GM23248 (cell line): Measurements from ENCODE around the gene PGA3. TPM values are rescaled to one million over a fixed set of nuclear protein-coding genes. Genes with fewer than 3 reads are reported as not detected.
"Not testable (repeated sequence)": the region's sequence is repeated elsewhere in the genome, so short reads cannot be mapped to it uniquely, and the experiment has no call there.

Experiments
- DNase-seq: peaks from one replicate; pipeline ENCODE4 v3.0.0-alpha.2; 2015
- H2AFZ ChIP-seq: fragments of 200-600 bp; sonication (generic); 2 replicates; pipeline ENCODE4 v1.6.1; 2016; ENCODE audit warnings: antibody characterized with exemption
- H3F3A ChIP-seq: fragments of 200-600 bp; sonication (generic); 2 replicates; pipeline ENCODE4 v1.6.1; 2016; ENCODE audit warnings: mild to moderate bottlenecking, antibody characterized with exemption, mixed run types; ENCODE audit not compliant: insufficient read depth
- H3K27ac ChIP-seq: fragments of 200-600 bp; sonication (generic); 2 replicates; pipeline ENCODE4 v1.5.1; 2016; ENCODE audit warnings: mild to moderate bottlenecking
- H3K27me3 ChIP-seq: fragments of 200-600 bp; sonication (generic); replicated peaks from 2 replicates; pipeline ENCODE4 v1.6.1; 2016; ENCODE audit warnings: mild to moderate bottlenecking; ENCODE audit not compliant: insufficient read depth
- H3K36me3 ChIP-seq: fragments of 200-600 bp; sonication (generic); 2 replicates; pipeline ENCODE4 v1.6.1; 2016; ENCODE audit warnings: low read depth, mild to moderate bottlenecking
- H3K4me1 ChIP-seq: fragments of 200-600 bp; sonication (generic); 2 replicates; pipeline ENCODE4 v1.6.1; 2016; ENCODE audit warnings: mild to moderate bottlenecking; ENCODE audit not compliant: insufficient read depth
- H3K4me2 ChIP-seq: fragments of 200-600 bp; sonication (generic); one replicate; pipeline ENCODE4 v1.6.1; 2016; ENCODE audit warnings: mild to moderate bottlenecking; ENCODE audit not compliant: unreplicated experiment
- H3K4me3 ChIP-seq: fragments of 200-600 bp; sonication (generic); 2 replicates; pipeline ENCODE4 v1.5.1; 2016; ENCODE audit warnings: mild to moderate bottlenecking
- H3K79me2 ChIP-seq: fragments of 200-600 bp; sonication (generic); 2 replicates; pipeline ENCODE4 v1.6.1; 2016; ENCODE audit warnings: mild to moderate bottlenecking; ENCODE audit not compliant: insufficient read depth
- H3K9ac ChIP-seq: fragments of 200-600 bp; sonication (generic); 2 replicates; pipeline ENCODE4 v1.6.1; 2016; ENCODE audit warnings: mild to moderate bottlenecking
- H3K9me2 ChIP-seq: fragments of 200-600 bp; sonication (generic); 2 replicates; pipeline ENCODE4 v1.6.1; 2016; ENCODE audit warnings: mixed run types, mild to moderate bottlenecking, moderate library complexity; ENCODE audit not compliant: insufficient read depth
- H3K9me3 ChIP-seq: fragments of 200-600 bp; sonication (generic); one replicate; pipeline ENCODE4 v1.6.1; 2017; ENCODE audit warnings: low read depth
- H4K20me1 ChIP-seq: fragments of 200-600 bp; sonication (generic); 2 replicates; pipeline ENCODE4 v1.6.0; 2016; ENCODE audit not compliant: insufficient read depth
- WGBS, 2 experiments: methylation state at CpG; one replicate each; pipeline ENCODE4 v1.1.6; 2015 to 2017; ENCODE audit warnings: low lambda C conversion rate in 2 of 2, low coverage in 1 of 2; ENCODE audit errors: missing lambda C conversion rate in 2 of 2; 5-methylcytosine and 5-hydroxymethylcytosine counted together
- in situ Hi-C: fragments of 300-500 bp; cut with MboI; formaldehyde crosslinking; loops from 2 replicates; pipeline ENCODE4 v1.15.0; 2020
- polyA plus RNA-seq: library from polyadenylated mRNA; unstranded; fragments of >200 nt; fragmentation: Nextera tagmentation; extraction: Ambion mirVana; gene quantifications from 2 replicates; pipeline ENCODE4 v1.2.1, GENCODE V29; 2016
- total RNA-seq: library from RNA; depleted of rRNA; stranded (reverse); fragments of >200 nt; shearing (Covaris generic); gene quantifications from 2 replicates; pipeline ENCODE4 v1.2.3, GENCODE V29; 2014

PGA3 gene
- total and polyA plus RNA-seq, 2 experiments from 2014 or later: not detected

- H3K4me3 ChIP-seq, in situ Hi-C loops, H3K4me1 ChIP-seq, DNase-seq, H3K9ac ChIP-seq, H3K9me3 ChIP-seq, H3K9me2 ChIP-seq, H3K79me2 ChIP-seq, H3K36me3 ChIP-seq, H3F3A ChIP-seq, H3K27ac ChIP-seq, H3K27me3 ChIP-seq, H2AFZ ChIP-seq, H4K20me1 ChIP-seq, H3K4me2 ChIP-seq: not testable (repeated sequence)
- no CpG with 5 or more reads among the region's 3 CpGs for WGBS, 2 experiments
Measured at GRCh38 chr11:61213711-61214324, 10.5 kb downstream of the PGA3 start.

DNA sequence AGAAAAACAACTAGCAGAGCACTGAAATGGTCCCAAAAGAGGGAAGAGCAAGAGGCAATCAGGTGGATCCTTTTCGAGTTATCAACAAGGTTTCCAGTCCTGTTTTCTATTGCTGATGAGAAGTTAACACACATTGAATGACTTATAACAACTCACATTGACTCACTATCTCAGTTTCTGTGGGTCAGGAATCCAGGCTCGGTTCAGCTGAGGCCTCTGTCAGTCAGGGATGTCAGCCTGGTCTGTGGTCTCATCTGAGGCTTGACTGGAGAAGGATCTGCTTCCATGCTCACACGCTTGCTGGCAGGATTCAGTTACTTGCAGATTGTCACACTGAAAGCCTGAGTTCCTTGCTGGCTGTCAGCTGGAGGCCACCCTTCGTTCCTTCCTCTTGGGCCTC is 15.0 kb downstream of the PGA3 start:
- H3K27ac ChIP-seq, H4K20me1 ChIP-seq, H3K9me2 ChIP-seq, H3K9me3 ChIP-seq, H3F3A ChIP-seq, H3K4me3 ChIP-seq, H3K36me3 ChIP-seq, H3K4me2 ChIP-seq, H3K79me2 ChIP-seq, in situ Hi-C loops, H3K9ac ChIP-seq, H2AFZ ChIP-seq, DNase-seq, H3K27me3 ChIP-seq, H3K4me1 ChIP-seq: not testable (repeated sequence)
- WGBS, 2 experiments: no CpG with 5 or more reads among the region's 4 CpGs

GRCh38 chr11:61219016-61219415 is 15.7 kb downstream of the PGA3 start:
- H3K9me3 ChIP-seq, H3K79me2 ChIP-seq, H3F3A ChIP-seq, H3K9ac ChIP-seq, H3K4me1 ChIP-seq, H4K20me1 ChIP-seq, in situ Hi-C loops, H3K27me3 ChIP-seq, H3K27ac ChIP-seq, H3K4me2 ChIP-seq, H3K9me2 ChIP-seq, DNase-seq, H2AFZ ChIP-seq, H3K36me3 ChIP-seq, H3K4me3 ChIP-seq: not testable (repeated sequence)
- 51 to 63% methylated on average over 5 of the region's 5 CpGs for WGBS, 2 experiments

DNA sequence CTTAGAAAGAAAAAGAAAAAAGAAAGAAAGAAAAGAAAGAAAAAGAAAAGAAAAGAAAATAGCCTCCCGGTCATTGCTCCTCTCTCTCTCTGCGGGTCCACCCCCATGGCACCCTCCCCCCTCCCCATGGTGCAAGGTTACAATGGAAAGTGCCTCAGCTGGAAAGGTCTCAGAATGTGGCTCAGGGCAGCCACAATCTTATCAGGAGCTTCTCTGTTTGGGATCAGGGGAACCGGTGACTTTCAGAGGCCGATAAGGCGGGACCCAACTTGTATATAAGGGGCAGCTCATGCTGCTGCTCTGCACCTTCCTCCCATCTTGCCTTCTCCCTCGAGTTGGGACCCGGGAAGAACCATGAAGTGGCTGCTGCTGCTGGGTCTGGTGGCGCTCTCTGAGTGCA is 18.7 kb downstream of the PGA3 start, which contains the start of gene PGA4:
PGA4 (plus strand) TSS at position 301 of the 400 bp plus-strand sequence; CDS start at position 355, 54 bp downstream.
- H3K4me2 ChIP-seq, H3K4me3 ChIP-seq, H3K27ac ChIP-seq, H3K36me3 ChIP-seq, H3F3A ChIP-seq, H3K4me1 ChIP-seq, DNase-seq, H3K9me2 ChIP-seq, in situ Hi-C loops, H3K9ac ChIP-seq, H2AFZ ChIP-seq, H3K79me2 ChIP-seq, H3K27me3 ChIP-seq, H3K9me3 ChIP-seq, H4K20me1 ChIP-seq: not testable (repeated sequence)
- no CpG with 5 or more reads among the region's 8 CpGs for WGBS, 2 experiments

GRCh38 chr11:61222692-61223091 is 19.4 kb downstream of the PGA3 start:
- H3F3A ChIP-seq, DNase-seq: not testable (repeated sequence)
- no CpG with 5 or more reads among the region's 5 CpGs for WGBS, 2 experiments

DNA sequence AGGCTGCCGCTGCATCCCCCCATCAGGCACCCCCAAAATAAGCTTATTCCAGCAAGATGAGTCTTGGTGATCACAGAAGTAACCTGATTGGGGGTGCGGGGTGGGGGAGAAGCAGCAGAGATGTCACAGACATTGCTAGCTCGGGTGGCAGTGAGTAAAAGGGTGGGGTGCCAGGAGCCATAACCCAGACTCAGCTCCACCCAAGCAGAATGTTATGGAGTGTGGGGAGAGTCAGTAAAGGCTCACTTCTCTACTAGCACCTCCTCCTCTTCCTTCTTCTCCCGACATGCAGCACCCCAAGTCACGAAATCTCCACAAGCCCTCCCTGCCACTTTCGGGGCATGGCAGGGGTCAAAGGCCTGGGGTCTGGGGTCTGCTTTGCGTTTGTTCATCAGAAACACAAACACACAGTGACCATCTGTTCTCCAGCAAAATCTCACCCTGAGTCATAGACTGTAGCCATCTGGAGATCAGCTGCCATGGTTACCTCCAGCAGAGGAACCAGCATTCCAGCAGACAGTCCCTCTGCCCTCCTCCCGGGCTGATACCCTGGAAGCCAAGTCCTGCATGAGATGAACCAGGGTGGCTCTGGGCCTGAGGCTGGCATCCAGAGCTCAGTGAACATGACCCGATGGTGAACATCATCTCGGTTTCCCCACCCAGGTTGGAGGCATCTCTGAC is 23.3 kb downstream of the PGA3 start:
- H3K79me2 ChIP-seq, H3F3A ChIP-seq, H3K9me2 ChIP-seq, H3K9me3 ChIP-seq, H2AFZ ChIP-seq, H4K20me1 ChIP-seq, in situ Hi-C loops, H3K4me3 ChIP-seq, DNase-seq, H3K27me3 ChIP-seq, H3K9ac ChIP-seq, H3K36me3 ChIP-seq, H3K27ac ChIP-seq, H3K4me2 ChIP-seq, H3K4me1 ChIP-seq: not testable (repeated sequence)
- WGBS, 2 experiments: no CpG with 5 or more reads among the region's 10 CpGs

More at GRCh38 chr11:61222692-61223091, 19.4 kb downstream of the PGA3 start:
- H3K4me1 ChIP-seq, H3K27ac ChIP-seq, in situ Hi-C loops, H3K36me3 ChIP-seq, H3K9me3 ChIP-seq, H2AFZ ChIP-seq, H3K9ac ChIP-seq, H3K27me3 ChIP-seq, H3K79me2 ChIP-seq, H3K9me2 ChIP-seq, H3K4me2 ChIP-seq, H3K4me3 ChIP-seq, H4K20me1 ChIP-seq: not testable (repeated sequence)

DNA sequence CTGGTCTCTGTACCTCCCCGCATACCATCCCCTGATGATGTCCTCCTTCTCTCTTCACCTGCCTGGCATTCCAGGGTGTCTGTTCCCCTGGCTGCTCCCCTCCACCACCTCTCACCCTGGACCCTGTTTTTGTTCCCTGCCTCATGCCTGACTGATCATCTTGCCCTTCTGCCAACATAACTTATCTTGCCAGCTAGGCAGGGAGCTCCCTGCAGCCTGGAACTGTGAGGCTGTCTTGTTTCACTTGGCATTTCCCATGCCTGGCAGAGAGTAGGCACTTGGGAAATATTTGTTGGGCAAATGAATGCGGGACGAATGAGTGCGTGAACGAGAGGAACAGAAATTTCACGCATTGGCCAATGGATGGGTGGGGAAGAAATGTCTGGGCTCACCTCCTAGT is 26.1 kb downstream of the PGA3 start:
- H3K4me1 ChIP-seq, in situ Hi-C loops, H3K27ac ChIP-seq, H3K36me3 ChIP-seq, H3K4me3 ChIP-seq, H3K9me2 ChIP-seq, H3F3A ChIP-seq, H3K4me2 ChIP-seq, H4K20me1 ChIP-seq, H3K79me2 ChIP-seq, H3K9ac ChIP-seq, H3K27me3 ChIP-seq, DNase-seq, H3K9me3 ChIP-seq, H2AFZ ChIP-seq: not testable (repeated sequence)
- WGBS, 2 experiments: no CpG with 5 or more reads among the region's 6 CpGs
